ENCODE data around the gene CANT1. TPM values are rescaled to one million over a fixed set of nuclear protein-coding genes. Genes with fewer than 3 reads are reported as not detected.
"Not testable (repeated sequence)": the region's sequence is repeated elsewhere in the genome, so short reads cannot be mapped to it uniquely, and the experiment has no call there.

The CANT1 gene
- total RNA-seq, 2 experiments from 2014 or later, result 56.0 to 61.5 TPM

- H3K4me1 Mint-ChIP-seq, result peaks cover 5% of the 10 kb centered on the region
- no peaks in the 10 kb centered on the region for H3K36me3 Mint-ChIP-seq
- no peak overlapping the region for H3K4me3 Mint-ChIP-seq
- DNase-seq (no peak), ATAC-seq (ENCODE audit: low read depth) (no peak)
- no peak overlapping the region for H3K27ac Mint-ChIP-seq
- no peaks in the 10 kb centered on the region for H3K9me3 Mint-ChIP-seq
- POLR2A ChIA-PET, result no interaction called here
- H3K27me3 Mint-ChIP-seq, result peaks cover 38% of the 10 kb centered on the region
These were observed 18.4 kb upstream of the CANT1 start for GRCh38 chr17:79027925-79028491.

- ATAC-seq (ENCODE audit: low read depth) (no peak), DNase-seq (no peak)
- no peaks in the 10 kb centered on the region for H3K9me3 Mint-ChIP-seq
- POLR2A ChIA-PET, result no interaction called here
- H3K4me1 Mint-ChIP-seq, result peaks cover 5% of the 10 kb centered on the region
- H3K36me3 Mint-ChIP-seq, result no peaks in the 10 kb centered on the region
- no peak overlapping the region for H3K4me3 Mint-ChIP-seq
- peaks cover 42% of the 10 kb centered on the region for H3K27me3 Mint-ChIP-seq
- H3K27ac Mint-ChIP-seq, result no peak overlapping the region
These were observed 17.8 kb upstream of the CANT1 start for GRCh38 chr17:79027274-79027924.

GRCh38 chr17:79026376-79027273, 17.1 kb upstream of the CANT1 start:
- peaks cover 5% of the 10 kb centered on the region for H3K4me1 Mint-ChIP-seq
- no peaks in the 10 kb centered on the region for H3K36me3 Mint-ChIP-seq
- H3K9me3 Mint-ChIP-seq, result no peaks in the 10 kb centered on the region
- ATAC-seq (ENCODE audit: low read depth) (no peak), DNase-seq (no peak)
- H3K4me3 Mint-ChIP-seq, result no peak overlapping the region
- no peak overlapping the region for H3K27ac Mint-ChIP-seq
- POLR2A ChIA-PET, result no interaction called here
- peaks cover 46% of the 10 kb centered on the region for H3K27me3 Mint-ChIP-seq

GRCh38 chr17:79024901-79025737, 15.6 kb upstream of the CANT1 start:
- Mint-ChIP-seq H3K4me3 (peak overlapping the region; percentile 79), H3K27me3 (peaks cover 52% of the 10 kb centered on the region), H3K36me3 (no peaks in the 10 kb centered on the region), H3K4me1 (peaks cover 5% of the 10 kb centered on the region), H3K27ac (no peak overlapping the region), H3K9me3 (no peaks in the 10 kb centered on the region)
- no peak for ATAC-seq (ENCODE audit: low read depth)
- POLR2A ChIA-PET, result no interaction called here
- no peak for DNase-seq

- H3K27me3 Mint-ChIP-seq, result peaks cover 54% of the 10 kb centered on the region
- peak within 1 kb of the TSS; percentile 79 for H3K4me3 Mint-ChIP-seq
- no peaks in the 10 kb centered on the region for H3K9me3 Mint-ChIP-seq
- POLR2A ChIA-PET, result no interaction called here
- H3K36me3 Mint-ChIP-seq, result no peaks in the 10 kb centered on the region
- no peak within 1 kb of the TSS for H3K27ac Mint-ChIP-seq
- peaks cover 8% of the 10 kb centered on the region for H3K4me1 Mint-ChIP-seq
- peak; percentile 59 for DNase-seq
- ATAC-seq (ENCODE audit: low read depth), result peak; percentile 69
These were observed 14.6 kb upstream of the CANT1 start, which contains the start of gene C1QTNF1 for GRCh38 chr17:79023886-79024771. C1QTNF1 (plus strand) TSS chr17:79024169; CDS start chr17:79043969, 19,800 bp downstream.

GRCh38 chr17:79023180-79023705, 13.7 kb upstream of the CANT1 start:
- ATAC-seq (ENCODE audit: low read depth), result no peak
- Mint-ChIP-seq H3K27ac (no peak overlapping the region), H3K27me3 (peaks cover 54% of the 10 kb centered on the region), H3K9me3 (no peaks in the 10 kb centered on the region), H3K36me3 (no peaks in the 10 kb centered on the region), H3K4me3 (peak overlapping the region; percentile 5), H3K4me1 (peaks cover 8% of the 10 kb centered on the region)
- DNase-seq, result no peak
- POLR2A ChIA-PET, result no interaction called here

GRCh38 chr17:79022507-79022991, 13.0 kb upstream of the CANT1 start:
- POLR2A ChIA-PET, result no interaction called here
- DNase-seq (no peak), ATAC-seq (ENCODE audit: low read depth) (no peak)
- H3K9me3 Mint-ChIP-seq, result no peaks in the 10 kb centered on the region
- H3K4me3 Mint-ChIP-seq, result no peak overlapping the region
- H3K36me3 Mint-ChIP-seq, result no peaks in the 10 kb centered on the region
- H3K27me3 Mint-ChIP-seq, result peaks cover 59% of the 10 kb centered on the region
- peaks cover 8% of the 10 kb centered on the region for H3K4me1 Mint-ChIP-seq
- no peak overlapping the region for H3K27ac Mint-ChIP-seq

GRCh38 chr17:79021929-79022328, 12.4 kb upstream of the CANT1 start:
- H3K36me3 Mint-ChIP-seq; ATAC-seq (ENCODE audit: low read depth); POLR2A ChIA-PET; H3K4me1 Mint-ChIP-seq; H3K4me3 Mint-ChIP-seq; H3K27ac Mint-ChIP-seq; H3K9me3 Mint-ChIP-seq; DNase-seq: not testable (repeated sequence)
- H3K27me3 Mint-ChIP-seq, result peaks cover 59% of the 10 kb centered on the region

- POLR2A ChIA-PET, result no interaction called here
- no peak overlapping the region for H3K4me3 Mint-ChIP-seq
- peaks cover 56% of the 10 kb centered on the region for H3K27me3 Mint-ChIP-seq
- H3K27ac Mint-ChIP-seq, result no peak overlapping the region
- ATAC-seq (ENCODE audit: low read depth) (no peak), DNase-seq (no peak)
- H3K36me3 Mint-ChIP-seq, result no peaks in the 10 kb centered on the region
- peaks cover under 1% of the 10 kb centered on the region for H3K9me3 Mint-ChIP-seq
- peaks cover 8% of the 10 kb centered on the region for H3K4me1 Mint-ChIP-seq
These were observed 11.2 kb upstream of the CANT1 start for GRCh38 chr17:79020631-79021301.

- peaks cover 8% of the 10 kb centered on the region for H3K4me1 Mint-ChIP-seq
- peaks cover 52% of the 10 kb centered on the region for H3K27me3 Mint-ChIP-seq
- no peak overlapping the region for H3K27ac Mint-ChIP-seq
- H3K4me3 Mint-ChIP-seq, result no peak overlapping the region
- no peaks in the 10 kb centered on the region for H3K36me3 Mint-ChIP-seq
- ATAC-seq (ENCODE audit: low read depth) (peak; percentile 39), DNase-seq (no peak)
- H3K9me3 Mint-ChIP-seq, result peaks cover 2% of the 10 kb centered on the region
- POLR2A ChIA-PET, result no interaction called here
These were observed 10.3 kb upstream of the CANT1 start for GRCh38 chr17:79019632-79020584.

- POLR2A ChIA-PET, result no interaction called here
- peaks cover 48% of the 10 kb centered on the region for H3K27me3 Mint-ChIP-seq
- H3K4me3 Mint-ChIP-seq, result no peak overlapping the region
- H3K9me3 Mint-ChIP-seq, result peaks cover 2% of the 10 kb centered on the region
- no peak overlapping the region for H3K27ac Mint-ChIP-seq
- ATAC-seq (ENCODE audit: low read depth), result no peak
- H3K4me1 Mint-ChIP-seq, result peaks cover 6% of the 10 kb centered on the region
- no peak for DNase-seq
- no peaks in the 10 kb centered on the region for H3K36me3 Mint-ChIP-seq
These were observed 9.7 kb upstream of the CANT1 start for GRCh38 chr17:79019261-79019631.

Data from activated naive CD8-positive, alpha-beta T cell treated with anti-CD3 and anti-CD28 coated beads, Interleukin-2, amount 10 ng/mL, durations not matched to agents 7 days and 5 days (primary cell).